GM21723 (cell line): ENCODE measurements around the gene PPP1R36.
"Not testable (repeated sequence)": the region's sequence is repeated elsewhere in the genome, so short reads cannot be mapped to it uniquely, and the experiment has no call there.

Experiments
- ATAC-seq: cut with Tn5 transposase; IDR thresholded peaks from one replicate; pipeline ENCODE4 v1.9.1; 2021; ENCODE audit warnings: mild to moderate bottlenecking, moderate library complexity; ENCODE audit not compliant: unreplicated experiment

The PPP1R36 gene

GRCh38 chr14:64549791-64550620 lies at the start of gene PPP1R36:
PPP1R36 (plus strand) TSS chr14:64549961; CDS start chr14:64549998, 37 bp downstream.
- ATAC-seq, result no peak

- ATAC-seq, result no peak
Observed at GRCh38 chr14:64500088-64500487, 49.7 kb upstream of the PPP1R36 start.

- no peak for ATAC-seq
Observed at GRCh38 chr14:64501411-64502171, 48.2 kb upstream of the PPP1R36 start.

- no peak for ATAC-seq
Observed at GRCh38 chr14:64502456-64502855, 47.3 kb upstream of the PPP1R36 start.

- peak; percentile 3 for ATAC-seq
Observed at GRCh38 chr14:64502887-64503433, 46.8 kb upstream of the PPP1R36 start.

- ATAC-seq, result peak; percentile 61
Observed at GRCh38 chr14:64503434-64504309, 46.1 kb upstream of the PPP1R36 start, which contains the start of gene ZBTB25. ZBTB25 (minus strand) TSS chr14:64503838; CDS start chr14:64490533, 13,305 bp downstream.

- ATAC-seq, result peak; percentile 24
Observed at GRCh38 chr14:64504310-64504896, 45.4 kb upstream of the PPP1R36 start, which contains the start of gene ZBTB1. ZBTB1 (plus strand) TSS chr14:64504770; CDS start chr14:64521505, 16,735 bp downstream.

- ATAC-seq, result peak; percentile 29
Observed at GRCh38 chr14:64504897-64505794, 44.6 kb upstream of the PPP1R36 start.

- ATAC-seq, result no peak
Observed at GRCh38 chr14:64506721-64507120, 43.0 kb upstream of the PPP1R36 start.

GRCh38 chr14:64507376-64508156 lies 42.2 kb upstream of the PPP1R36 start:
- ATAC-seq, result no peak

GRCh38 chr14:64508215-64508776 lies 41.5 kb upstream of the PPP1R36 start:
- ATAC-seq, result no peak

- ATAC-seq, result no peak
Observed at GRCh38 chr14:64509036-64509435, 40.7 kb upstream of the PPP1R36 start.

GRCh38 chr14:64510825-64511671 lies 38.7 kb upstream of the PPP1R36 start:
- ATAC-seq, result peak; percentile 35

- no peak for ATAC-seq
Observed at GRCh38 chr14:64513271-64513670, 36.5 kb upstream of the PPP1R36 start.

GRCh38 chr14:64515053-64515452 lies 34.7 kb upstream of the PPP1R36 start:
- ATAC-seq, result no peak

- ATAC-seq, result no peak
Observed at GRCh38 chr14:64516969-64517368, 32.8 kb upstream of the PPP1R36 start.

GRCh38 chr14:64517667-64518066 lies 32.1 kb upstream of the PPP1R36 start:
- not testable (repeated sequence) for ATAC-seq
